ENCODE measurements around the gene TANGO2.
A peak's percentile ranks its signal among the peaks of the same experiment; 100 is the strongest.

Gene TANGO2

GRCh38 chr22:20058989-20059770 is 38.3 kb downstream of the TANGO2 start:
- TF ChIP-seq, protein P1, sequence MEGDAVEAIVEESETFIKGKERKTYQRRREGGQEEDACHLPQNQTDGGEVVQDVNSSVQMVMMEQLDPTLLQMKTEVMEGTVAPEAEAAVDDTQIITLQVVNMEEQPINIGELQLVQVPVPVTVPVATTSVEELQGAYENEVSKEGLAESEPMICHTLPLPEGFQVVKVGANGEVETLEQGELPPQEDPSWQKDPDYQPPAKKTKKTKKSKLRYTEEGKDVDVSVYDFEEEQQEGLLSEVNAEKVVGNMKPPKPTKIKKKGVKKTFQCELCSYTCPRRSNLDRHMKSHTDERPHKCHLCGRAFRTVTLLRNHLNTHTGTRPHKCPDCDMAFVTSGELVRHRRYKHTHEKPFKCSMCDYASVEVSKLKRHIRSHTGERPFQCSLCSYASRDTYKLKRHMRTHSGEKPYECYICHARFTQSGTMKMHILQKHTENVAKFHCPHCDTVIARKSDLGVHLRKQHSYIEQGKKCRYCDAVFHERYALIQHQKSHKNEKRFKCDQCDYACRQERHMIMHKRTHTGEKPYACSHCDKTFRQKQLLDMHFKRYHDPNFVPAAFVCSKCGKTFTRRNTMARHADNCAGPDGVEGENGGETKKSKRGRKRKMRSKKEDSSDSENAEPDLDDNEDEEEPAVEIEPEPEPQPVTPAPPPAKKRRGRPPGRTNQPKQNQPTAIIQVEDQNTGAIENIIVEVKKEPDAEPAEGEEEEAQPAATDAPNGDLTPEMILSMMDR (IDR thresholded peaks at IDR 0.05; ENCODE audit: low read depth, low read length), result no peak
- no peak for TF ChIP-seq POLR2A (IDR thresholded peaks at IDR 0.05; ENCODE audit: extremely low read depth, insufficient read length)
- no peak for TF ChIP-seq MYC (IDR thresholded peaks at IDR 0.05; ENCODE audit: low read depth, low read length)
- TF ChIP-seq MAX (IDR thresholded peaks at IDR 0.05; ENCODE audit: low read depth, low read length), result no peak
- DNase-seq (ENCODE audit: low read depth), result no peak
- no peak overlapping the region for H3K4me3 ChIP-seq (ENCODE audit: low read depth, low read length)

- no peak for TF ChIP-seq MYC (IDR thresholded peaks at IDR 0.05; ENCODE audit: low read depth, low read length)
- TF ChIP-seq, protein P1 (IDR thresholded peaks at IDR 0.05; ENCODE audit: low read depth, low read length), result peak; percentile 18
- DNase-seq (ENCODE audit: low read depth), result no peak
- H3K4me3 ChIP-seq (ENCODE audit: low read depth, low read length), result no peak overlapping the region
Measured at GRCh38 chr22:20060700-20061480, 40.0 kb downstream of the TANGO2 start.

DNA sequence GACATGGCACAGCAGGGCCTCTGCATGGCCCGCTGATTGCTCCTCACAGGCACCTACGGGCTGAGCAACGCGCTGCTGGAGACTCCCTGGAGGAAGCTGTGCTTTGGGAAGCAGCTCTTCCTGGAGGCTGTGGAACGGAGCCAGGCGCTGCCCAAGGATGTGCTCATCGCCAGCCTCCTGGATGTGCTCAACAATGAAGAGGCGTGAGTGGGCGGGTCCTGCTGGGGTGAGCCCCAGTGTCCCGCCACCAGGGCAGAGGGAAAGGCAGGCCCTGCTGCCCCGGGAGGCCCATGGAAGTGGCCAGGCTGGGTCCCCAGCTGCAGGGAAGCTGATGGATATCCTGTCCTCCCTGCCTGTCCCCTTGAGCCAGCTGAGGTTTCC is 40.6 kb downstream of the TANGO2 start:
- no peak for TF ChIP-seq POLR2A (IDR thresholded peaks at IDR 0.05; ENCODE audit: extremely low read depth, insufficient read length)
- TF ChIP-seq MYC (IDR thresholded peaks at IDR 0.05; ENCODE audit: low read depth, low read length), result no peak
- TF ChIP-seq MAX (IDR thresholded peaks at IDR 0.05; ENCODE audit: low read depth, low read length), result no peak
- TF ChIP-seq, protein P1 (IDR thresholded peaks at IDR 0.05; ENCODE audit: low read depth, low read length), result no peak
- DNase-seq (ENCODE audit: low read depth), result no peak
- H3K4me3 ChIP-seq (ENCODE audit: low read depth, low read length), result no peak overlapping the region

DNA sequence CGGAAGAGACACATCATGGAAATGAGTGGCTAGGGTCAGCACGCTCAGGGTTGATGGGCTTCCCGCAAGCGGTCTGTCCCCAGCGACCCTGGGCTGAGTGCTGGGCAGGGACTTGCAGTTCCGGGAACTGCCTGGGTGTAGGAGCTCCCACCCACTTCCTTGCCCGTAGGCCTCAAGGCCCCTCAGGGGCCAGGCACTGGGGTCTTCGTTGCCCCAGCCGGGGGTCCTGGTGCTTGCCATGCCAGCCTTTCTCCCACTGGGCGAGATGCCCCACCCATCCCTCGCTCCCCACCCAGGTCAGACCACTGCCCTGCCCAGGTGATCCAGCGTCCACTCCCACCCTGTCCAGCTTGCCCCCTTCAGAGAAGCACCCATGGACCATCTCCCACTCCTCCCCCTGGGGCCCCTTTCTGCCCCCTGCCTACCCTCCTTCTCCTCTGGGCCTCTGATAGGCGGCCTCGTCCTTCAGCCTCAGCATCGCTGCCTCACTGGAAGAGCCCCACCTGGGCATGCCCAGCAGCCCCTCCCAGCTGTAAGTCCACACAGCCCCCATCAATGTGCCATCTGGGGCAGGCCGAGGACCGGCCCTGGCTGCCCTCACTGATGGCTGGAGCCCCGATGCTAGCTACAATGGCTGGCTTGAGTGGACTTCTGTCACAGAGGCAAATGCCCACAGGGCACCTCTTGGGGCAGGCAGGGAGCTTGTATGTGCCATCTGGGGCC is 41.3 kb downstream of the TANGO2 start:
- no peak for TF ChIP-seq POLR2A (IDR thresholded peaks at IDR 0.05; ENCODE audit: extremely low read depth, insufficient read length)
- no peak for TF ChIP-seq MYC (IDR thresholded peaks at IDR 0.05; ENCODE audit: low read depth, low read length)
- TF ChIP-seq MAX (IDR thresholded peaks at IDR 0.05; ENCODE audit: low read depth, low read length), result no peak
- TF ChIP-seq, protein P1 (IDR thresholded peaks at IDR 0.05; ENCODE audit: low read depth, low read length), result no peak
- no peak for DNase-seq (ENCODE audit: low read depth)
- no peak overlapping the region for H3K4me3 ChIP-seq (ENCODE audit: low read depth, low read length)

GRCh38 chr22:20062766-20063083 is 41.8 kb downstream of the TANGO2 start:
- TF ChIP-seq, protein P1 (IDR thresholded peaks at IDR 0.05; ENCODE audit: low read depth, low read length), result no peak
- TF ChIP-seq MYC (IDR thresholded peaks at IDR 0.05; ENCODE audit: low read depth, low read length), result no peak
- no peak for TF ChIP-seq MAX (IDR thresholded peaks at IDR 0.05; ENCODE audit: low read depth, low read length)
- no peak for TF ChIP-seq POLR2A (IDR thresholded peaks at IDR 0.05; ENCODE audit: extremely low read depth, insufficient read length)
- DNase-seq (ENCODE audit: low read depth), result no peak
- no peak overlapping the region for H3K4me3 ChIP-seq (ENCODE audit: low read depth, low read length)

All from NB4 (cell line).